GM12864 (cell line): ENCODE data around the gene ROBO2.

Experiments
- DNase-seq: peaks from one replicate; pipeline ENCODE4 v3.0.0-alpha.2; 2011; ENCODE audit warnings: low read depth
- H3K4me3 ChIP-seq: 2 replicates; pipeline ENCODE4 v1.5.1; 2011; ENCODE audit warnings: mild to moderate bottlenecking, low read depth, low read length, control low read depth
- TF ChIP-seq, protein P1 (sequence below): IDR thresholded peaks from 2 replicates; pipeline ENCODE4 v1.5.1; 2011; ENCODE audit warnings: low read depth, mild to moderate bottlenecking, moderate library complexity, low read length, control low read depth, inconsistent platforms; ENCODE audit errors: missing control alignments

Gene ROBO2

DNA sequence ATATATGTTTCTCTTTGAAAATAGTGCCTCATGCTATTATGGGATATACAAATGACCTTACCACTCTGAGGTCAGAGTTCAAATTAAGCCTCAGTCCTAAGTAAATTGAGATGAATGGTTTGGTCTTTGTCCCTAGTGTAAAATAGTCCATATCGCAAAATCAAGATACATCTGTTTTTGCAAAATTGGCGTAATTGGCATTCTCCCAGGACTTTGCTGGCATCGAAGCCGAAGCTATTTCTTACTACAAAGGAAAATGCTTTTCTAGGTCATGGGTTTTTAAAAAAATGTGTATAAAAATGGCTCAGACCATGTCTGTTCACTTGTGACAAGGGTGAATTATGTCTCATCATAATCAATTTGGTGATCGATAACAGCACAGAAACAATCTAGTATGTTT is 25.9 kb downstream of the ROBO2 start:
- TF ChIP-seq, protein P1, sequence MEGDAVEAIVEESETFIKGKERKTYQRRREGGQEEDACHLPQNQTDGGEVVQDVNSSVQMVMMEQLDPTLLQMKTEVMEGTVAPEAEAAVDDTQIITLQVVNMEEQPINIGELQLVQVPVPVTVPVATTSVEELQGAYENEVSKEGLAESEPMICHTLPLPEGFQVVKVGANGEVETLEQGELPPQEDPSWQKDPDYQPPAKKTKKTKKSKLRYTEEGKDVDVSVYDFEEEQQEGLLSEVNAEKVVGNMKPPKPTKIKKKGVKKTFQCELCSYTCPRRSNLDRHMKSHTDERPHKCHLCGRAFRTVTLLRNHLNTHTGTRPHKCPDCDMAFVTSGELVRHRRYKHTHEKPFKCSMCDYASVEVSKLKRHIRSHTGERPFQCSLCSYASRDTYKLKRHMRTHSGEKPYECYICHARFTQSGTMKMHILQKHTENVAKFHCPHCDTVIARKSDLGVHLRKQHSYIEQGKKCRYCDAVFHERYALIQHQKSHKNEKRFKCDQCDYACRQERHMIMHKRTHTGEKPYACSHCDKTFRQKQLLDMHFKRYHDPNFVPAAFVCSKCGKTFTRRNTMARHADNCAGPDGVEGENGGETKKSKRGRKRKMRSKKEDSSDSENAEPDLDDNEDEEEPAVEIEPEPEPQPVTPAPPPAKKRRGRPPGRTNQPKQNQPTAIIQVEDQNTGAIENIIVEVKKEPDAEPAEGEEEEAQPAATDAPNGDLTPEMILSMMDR = no peak
- H3K4me3 ChIP-seq = no peak overlapping the region
- DNase-seq = no peak

DNA sequence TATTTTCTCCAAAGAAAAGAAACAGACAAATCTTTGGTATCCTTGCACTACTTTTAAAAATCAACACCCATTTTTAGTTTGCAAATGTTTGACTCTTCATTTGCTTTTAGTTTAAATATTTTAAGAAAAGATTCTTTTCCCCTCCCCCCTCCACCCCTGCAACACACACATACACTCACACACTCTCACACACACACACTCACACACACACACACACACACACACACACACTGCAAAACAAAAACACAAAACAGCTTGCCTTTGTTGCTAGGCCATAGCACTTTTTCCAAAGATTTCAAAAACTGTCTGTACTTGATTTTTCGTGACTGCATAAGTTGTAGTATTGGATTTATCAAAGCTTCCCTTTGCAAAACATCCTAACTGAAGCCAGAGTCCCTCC is 26.9 kb downstream of the ROBO2 start:
- no peak overlapping the region for H3K4me3 ChIP-seq
- TF ChIP-seq, protein P1 = no peak
- DNase-seq = no peak

DNA sequence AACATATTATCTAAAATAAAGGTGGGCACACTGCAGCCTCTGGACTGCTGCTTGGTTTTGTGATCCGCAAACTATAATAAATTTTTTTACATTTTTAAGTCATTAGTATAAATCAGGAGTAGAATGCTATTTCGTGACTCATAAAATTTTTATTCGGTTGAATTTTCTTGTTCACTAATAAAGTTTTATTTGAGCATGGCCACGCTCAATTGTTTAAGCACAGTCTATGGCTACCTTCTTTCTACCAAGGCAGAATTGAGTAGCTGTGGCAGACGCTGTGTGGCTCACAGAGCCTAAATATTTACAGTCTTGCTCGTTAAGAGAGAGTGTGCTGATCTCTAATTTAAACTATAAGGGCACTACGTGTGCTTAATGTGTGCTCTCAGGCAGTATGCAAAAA is 28.9 kb downstream of the ROBO2 start:
- TF ChIP-seq, protein P1 = no peak
- no peak overlapping the region for H3K4me3 ChIP-seq
- DNase-seq = no peak

DNA sequence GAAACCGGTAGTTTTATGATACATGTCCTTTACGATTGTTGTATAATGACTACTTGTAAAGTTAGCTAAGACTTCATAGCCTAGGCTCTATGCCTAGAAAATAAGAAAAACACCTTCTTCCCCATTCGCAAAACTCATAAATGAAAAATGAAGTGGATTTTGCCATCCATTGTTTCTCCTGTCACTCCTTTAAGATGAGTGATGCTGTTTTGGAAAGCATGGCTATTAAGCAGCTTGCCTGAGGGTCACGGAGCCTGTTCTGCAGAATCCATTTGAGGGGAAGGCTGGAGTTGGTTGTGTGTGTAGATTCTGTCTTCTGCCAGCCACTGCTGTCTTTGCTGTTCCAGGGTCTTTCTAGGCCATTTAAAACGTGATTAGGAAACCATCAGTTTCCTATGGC is 31.5 kb downstream of the ROBO2 start:
- TF ChIP-seq, protein P1 = no peak
- no peak overlapping the region for H3K4me3 ChIP-seq
- no peak for DNase-seq

DNA sequence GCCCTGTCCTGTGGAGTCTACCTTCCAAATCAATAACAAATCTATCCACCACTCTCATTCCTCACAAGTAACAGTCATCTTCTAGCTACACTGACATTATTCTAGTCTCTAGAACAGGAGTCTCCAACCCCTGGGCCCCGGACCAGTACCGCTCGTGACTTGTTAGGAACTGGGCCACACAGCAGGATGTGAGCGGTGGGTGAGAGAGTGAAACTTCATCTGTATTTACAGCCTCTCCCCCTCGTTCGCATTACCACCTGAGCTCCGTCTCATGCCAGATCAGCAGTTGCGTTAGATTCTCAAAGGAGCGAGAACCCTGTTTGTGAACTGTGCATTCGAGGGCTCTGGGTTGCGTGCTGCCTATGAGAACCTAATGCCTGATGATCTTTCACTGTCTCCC is 31.9 kb downstream of the ROBO2 start:
- DNase-seq = no peak
- H3K4me3 ChIP-seq = no peak overlapping the region
- TF ChIP-seq, protein P1 = no peak

DNA sequence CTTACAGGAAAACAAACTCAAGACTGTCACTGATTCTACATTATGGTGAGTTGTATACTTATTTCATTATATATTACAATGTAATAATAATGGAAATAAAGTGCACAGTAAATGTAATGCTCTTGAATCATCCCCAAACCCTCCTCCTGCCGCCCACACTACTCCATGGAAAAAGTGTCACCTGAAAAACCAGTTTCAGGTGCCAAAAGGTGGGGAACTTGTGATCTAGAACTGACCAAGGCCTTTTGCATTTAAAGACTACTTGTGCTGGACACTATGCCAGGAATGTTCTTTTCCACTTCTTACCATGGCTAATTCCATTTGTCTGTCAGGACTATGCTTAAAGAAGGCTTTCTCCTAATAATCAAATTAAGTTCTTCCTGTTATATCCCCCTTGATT is 32.3 kb downstream of the ROBO2 start:
- TF ChIP-seq, protein P1 = no peak
- no peak overlapping the region for H3K4me3 ChIP-seq
- no peak for DNase-seq

DNA sequence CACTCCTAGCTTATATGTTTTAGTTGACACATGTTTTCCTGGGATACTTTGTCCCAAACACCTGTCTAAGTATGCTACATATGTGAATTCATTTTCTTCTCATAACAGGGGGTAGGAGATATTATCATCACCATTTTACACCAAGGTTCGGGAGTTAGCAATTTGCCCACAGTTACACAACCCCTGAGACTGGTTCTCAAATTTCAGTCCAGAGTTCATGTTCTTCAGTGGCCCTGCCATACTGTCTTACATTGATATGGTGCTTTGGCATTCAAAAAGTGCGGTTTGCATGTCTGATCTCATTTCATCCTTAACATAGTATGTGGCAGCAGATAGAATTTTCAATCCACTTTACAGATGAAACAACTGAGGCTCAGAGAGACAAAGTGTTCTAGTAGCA is 38.4 kb downstream of the ROBO2 start:
- DNase-seq = no peak
- TF ChIP-seq, protein P1 = no peak
- H3K4me3 ChIP-seq = no peak overlapping the region
